Stimulated activated CD4-positive, alpha-beta T cell treated with anti-CD3 and anti-CD28 coated beads, Interleukin-4, amount 100 ng/mL, for 1 hour (primary cell): ENCODE results near the gene SALL1.

Source experiments
- DNase-seq: peaks from one replicate; pipeline ENCODE4 v3.0.0-alpha.2; 2020

SALL1 gene

GRCh38 chr16:51155820-51156806 lies 5.0 kb upstream of the SALL1 start:
- DNase-seq: no peak

- no peak for DNase-seq
These were observed 4.1 kb upstream of the SALL1 start for GRCh38 chr16:51155199-51155607.

- no peak for DNase-seq
These were observed 3.5 kb upstream of the SALL1 start for GRCh38 chr16:51154271-51155171.

- DNase-seq: no peak
These were observed 2.5 kb upstream of the SALL1 start for GRCh38 chr16:51153577-51154031.

- no peak for DNase-seq
These were observed 1.9 kb upstream of the SALL1 start for GRCh38 chr16:51152691-51153576.

GRCh38 chr16:51151961-51152663 lies 1.0 kb upstream of the SALL1 start:
- no peak for DNase-seq

GRCh38 chr16:51151435-51151960 lies 428 bp upstream of the SALL1 start:
- DNase-seq: no peak

GRCh38 chr16:51150165-51150887 lies 744 bp downstream of the SALL1 start:
- DNase-seq: no peak

- no peak for DNase-seq
These were observed 1.3 kb downstream of the SALL1 start for GRCh38 chr16:51149721-51150164.

GRCh38 chr16:51149251-51149661 lies 1.8 kb downstream of the SALL1 start:
- no peak for DNase-seq

- DNase-seq: no peak
These were observed 2.3 kb downstream of the SALL1 start for GRCh38 chr16:51148678-51149228.

- no peak for DNase-seq
These were observed 3.0 kb downstream of the SALL1 start for GRCh38 chr16:51147776-51148677.

- DNase-seq: no peak
These were observed 4.7 kb downstream of the SALL1 start for GRCh38 chr16:51146256-51146924.

GRCh38 chr16:51144203-51144602 lies 6.9 kb downstream of the SALL1 start:
- DNase-seq: no peak

GRCh38 chr16:51143196-51143977 lies 7.7 kb downstream of the SALL1 start:
- DNase-seq: no peak

- DNase-seq: no peak
These were observed 9.5 kb downstream of the SALL1 start for GRCh38 chr16:51141541-51141940.

- DNase-seq: no peak
These were observed 10.0 kb downstream of the SALL1 start for GRCh38 chr16:51141106-51141505.

- no peak for DNase-seq
These were observed 11.0 kb downstream of the SALL1 start for GRCh38 chr16:51140112-51140511.
